Measurements from ENCODE around the gene CD82.

Gene CD82

DNA sequence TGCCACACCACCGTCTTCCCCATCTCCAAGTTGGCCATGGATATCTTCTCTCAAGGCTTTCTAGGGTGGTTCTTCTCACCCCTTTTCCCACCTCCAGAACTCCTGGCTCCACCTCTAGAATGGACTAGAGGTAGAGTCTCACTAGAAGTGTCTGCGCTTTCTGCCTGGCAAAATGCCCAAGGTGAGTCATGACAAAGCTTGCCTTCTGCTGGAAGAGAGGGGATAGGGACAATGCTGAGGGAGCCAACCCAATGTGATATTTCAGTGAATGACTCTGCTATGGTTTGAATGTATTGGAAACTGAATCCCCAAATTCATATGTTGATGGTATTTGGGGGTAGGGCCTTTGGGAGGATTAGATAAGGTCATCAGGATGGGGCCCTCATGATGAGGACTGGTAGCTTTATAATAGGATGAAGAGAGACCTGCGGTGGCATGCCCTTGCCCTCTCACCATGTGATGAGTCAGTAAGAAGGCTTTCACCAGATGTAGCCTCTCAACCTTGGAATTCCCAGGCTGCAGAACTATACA, 4.1 kb upstream of the CD82 start:
- TF ChIP-seq, protein P1, sequence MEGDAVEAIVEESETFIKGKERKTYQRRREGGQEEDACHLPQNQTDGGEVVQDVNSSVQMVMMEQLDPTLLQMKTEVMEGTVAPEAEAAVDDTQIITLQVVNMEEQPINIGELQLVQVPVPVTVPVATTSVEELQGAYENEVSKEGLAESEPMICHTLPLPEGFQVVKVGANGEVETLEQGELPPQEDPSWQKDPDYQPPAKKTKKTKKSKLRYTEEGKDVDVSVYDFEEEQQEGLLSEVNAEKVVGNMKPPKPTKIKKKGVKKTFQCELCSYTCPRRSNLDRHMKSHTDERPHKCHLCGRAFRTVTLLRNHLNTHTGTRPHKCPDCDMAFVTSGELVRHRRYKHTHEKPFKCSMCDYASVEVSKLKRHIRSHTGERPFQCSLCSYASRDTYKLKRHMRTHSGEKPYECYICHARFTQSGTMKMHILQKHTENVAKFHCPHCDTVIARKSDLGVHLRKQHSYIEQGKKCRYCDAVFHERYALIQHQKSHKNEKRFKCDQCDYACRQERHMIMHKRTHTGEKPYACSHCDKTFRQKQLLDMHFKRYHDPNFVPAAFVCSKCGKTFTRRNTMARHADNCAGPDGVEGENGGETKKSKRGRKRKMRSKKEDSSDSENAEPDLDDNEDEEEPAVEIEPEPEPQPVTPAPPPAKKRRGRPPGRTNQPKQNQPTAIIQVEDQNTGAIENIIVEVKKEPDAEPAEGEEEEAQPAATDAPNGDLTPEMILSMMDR (IDR thresholded peaks at IDR 0.05; ENCODE audit: extremely low read depth, insufficient read depth, missing control alignments) = no peak
- no peak for DNase-seq (ENCODE audit: low spot score)
- in situ Hi-C loops (cut with MboI; ENCODE audit: low pct_unique_long_range_greater_than_20kb, low sequenced_read_pairs, unreplicated experiment) = no loop called here

DNA sequence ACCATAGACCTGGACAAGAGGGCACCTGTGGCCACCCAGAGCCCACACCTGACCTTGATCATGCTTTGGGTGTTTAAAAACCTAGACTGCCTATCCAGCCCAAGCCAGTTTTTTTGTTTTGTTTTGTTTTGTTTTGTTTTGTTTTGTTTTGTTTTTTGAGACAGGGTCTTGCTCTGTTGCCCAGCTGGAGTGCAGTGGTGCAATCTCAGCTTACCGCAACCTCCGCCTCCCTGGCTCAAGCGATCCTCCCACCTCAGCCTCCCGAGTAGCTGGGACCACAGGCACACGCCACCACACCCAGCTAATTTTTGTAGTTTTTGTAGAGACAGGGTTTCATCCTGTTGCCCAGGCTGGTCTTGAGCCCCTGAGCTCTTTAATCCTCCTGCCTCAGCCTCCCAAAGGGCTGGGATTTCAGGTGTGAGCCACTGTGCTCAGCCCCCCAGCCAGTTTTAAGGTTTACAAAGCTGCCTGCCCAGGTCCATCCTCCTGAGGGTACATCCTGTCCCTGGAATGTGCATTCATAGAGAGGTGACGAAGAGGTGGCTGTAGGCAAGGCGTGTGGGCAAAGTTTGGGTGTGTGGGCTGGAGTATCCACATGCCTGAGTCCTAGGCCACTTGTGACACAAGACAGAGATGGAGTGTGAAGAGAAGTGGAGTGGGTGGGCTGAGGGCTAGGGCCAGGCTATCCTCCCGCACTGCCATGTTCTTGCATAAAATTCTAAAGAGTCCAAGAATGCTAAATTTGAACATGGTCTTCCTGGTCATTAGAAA, 3.3 kb upstream of the CD82 start:
- TF ChIP-seq, protein P1 (IDR thresholded peaks at IDR 0.05; ENCODE audit: extremely low read depth, insufficient read depth, missing control alignments) = no peak
- in situ Hi-C loops (cut with MboI; ENCODE audit: low pct_unique_long_range_greater_than_20kb, low sequenced_read_pairs, unreplicated experiment) = no loop called here
- no peak for DNase-seq (ENCODE audit: low spot score)

DNA sequence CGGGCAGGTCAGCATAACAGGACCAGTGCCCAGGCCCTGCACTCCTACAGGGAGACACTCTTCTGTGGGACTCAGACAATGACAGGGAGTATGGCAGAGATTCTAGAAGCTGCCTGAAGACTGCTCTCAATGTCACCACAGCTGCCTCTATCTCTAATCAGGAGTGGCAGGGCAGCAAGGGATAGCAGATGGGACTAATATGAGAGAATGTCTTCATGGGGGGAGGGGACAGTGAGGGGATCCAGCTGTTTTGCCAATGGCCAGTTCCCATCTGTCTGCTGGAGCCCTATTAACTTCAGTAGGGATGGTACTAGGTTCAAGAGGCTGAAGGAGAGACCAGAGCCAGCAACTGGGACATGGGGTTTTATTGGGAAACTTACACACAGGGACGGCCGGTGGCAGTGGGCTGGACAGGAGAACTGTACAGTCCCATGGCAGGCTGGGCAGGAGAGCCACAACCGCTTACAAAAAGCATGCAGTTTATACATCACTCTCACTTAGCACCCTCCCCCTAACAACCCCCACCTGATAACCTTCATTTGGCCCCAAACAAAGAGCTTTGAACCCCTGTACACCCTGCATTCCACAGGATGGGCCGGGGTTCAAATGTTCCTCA, 2.5 kb upstream of the CD82 start:
- no peak for DNase-seq (ENCODE audit: low spot score)
- TF ChIP-seq, protein P1 (IDR thresholded peaks at IDR 0.05; ENCODE audit: extremely low read depth, insufficient read depth, missing control alignments) = no peak
- in situ Hi-C loops (cut with MboI; ENCODE audit: low pct_unique_long_range_greater_than_20kb, low sequenced_read_pairs, unreplicated experiment) = no loop called here

DNA sequence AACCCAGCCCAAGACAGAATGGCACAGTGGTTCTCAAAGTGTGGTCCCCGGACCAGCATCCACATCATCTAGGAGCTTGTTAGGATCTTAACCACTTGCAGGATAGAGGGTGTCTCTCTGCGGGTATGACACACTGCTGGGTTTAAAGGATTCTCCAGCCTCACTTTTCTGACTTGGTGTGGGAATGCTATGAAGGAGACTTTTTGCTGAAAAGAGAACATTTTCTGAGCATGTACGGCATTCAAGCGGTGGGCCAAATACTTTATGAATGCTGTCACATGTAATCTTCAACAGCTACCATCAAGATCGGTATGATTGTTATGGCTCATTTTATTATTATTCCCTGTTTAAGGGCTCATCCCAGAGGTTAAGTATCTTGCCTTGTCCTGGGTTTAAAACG, 1.8 kb upstream of the CD82 start:
- in situ Hi-C loops (cut with MboI; ENCODE audit: low pct_unique_long_range_greater_than_20kb, low sequenced_read_pairs, unreplicated experiment) = no loop called here
- TF ChIP-seq, protein P1 (IDR thresholded peaks at IDR 0.05; ENCODE audit: extremely low read depth, insufficient read depth, missing control alignments) = no peak

DNA sequence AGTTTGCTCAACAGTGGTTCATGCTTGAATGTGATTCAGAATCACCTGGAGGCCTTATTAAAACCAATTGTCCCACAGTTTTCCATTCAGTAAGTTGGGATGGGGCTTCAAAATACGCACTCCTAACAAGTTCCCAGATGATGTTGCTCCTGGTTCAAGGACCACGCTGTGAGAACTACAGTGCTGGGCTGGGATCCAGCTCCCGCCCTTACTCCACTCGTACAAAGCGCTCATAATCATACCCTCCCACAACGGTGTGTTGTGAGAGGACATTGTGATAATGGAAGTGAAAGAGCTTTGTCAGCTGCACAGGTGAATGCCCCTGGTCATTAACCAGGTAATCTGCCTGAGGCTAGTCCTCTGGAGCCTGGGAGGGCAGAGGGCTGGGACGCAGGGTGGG, 1.3 kb upstream of the CD82 start:
- in situ Hi-C loops (cut with MboI; ENCODE audit: low pct_unique_long_range_greater_than_20kb, low sequenced_read_pairs, unreplicated experiment) = no loop called here
- TF ChIP-seq, protein P1 (IDR thresholded peaks at IDR 0.05; ENCODE audit: extremely low read depth, insufficient read depth, missing control alignments) = no peak
- DNase-seq (ENCODE audit: low spot score) = no peak

More for the DNA sequence above, 1.8 kb upstream of the CD82 start:
- no peak for DNase-seq (ENCODE audit: low spot score)

DNA sequence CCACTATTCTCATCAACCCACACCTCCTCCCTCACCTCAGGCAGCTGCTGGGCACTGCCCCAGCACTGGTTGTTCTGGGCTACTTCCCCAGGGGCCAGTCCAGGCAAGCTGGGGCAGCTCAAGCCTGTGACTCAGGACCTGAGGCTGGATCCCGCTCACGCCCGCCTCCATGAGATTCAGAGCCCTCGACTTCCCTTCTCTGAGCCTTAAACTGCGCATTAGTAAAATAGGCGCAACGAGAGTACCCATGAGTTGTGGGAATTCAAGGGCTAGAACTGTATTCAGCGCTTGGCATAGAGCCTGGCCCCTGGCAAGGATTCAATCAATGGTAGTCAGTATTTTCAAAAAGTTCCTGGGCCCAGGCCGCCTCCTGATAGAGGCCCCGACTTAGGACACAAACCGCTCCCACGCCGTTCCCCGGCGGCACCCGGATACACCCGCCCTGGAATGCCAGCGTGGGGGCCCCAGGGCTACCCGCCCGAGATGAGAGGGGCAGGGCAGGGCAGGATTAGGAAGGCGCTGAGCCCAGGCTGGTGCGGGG, 723 bp upstream of the CD82 start:
- in situ Hi-C loops (cut with MboI; ENCODE audit: low pct_unique_long_range_greater_than_20kb, low sequenced_read_pairs, unreplicated experiment) = no loop called here
- TF ChIP-seq, protein P1 (IDR thresholded peaks at IDR 0.05; ENCODE audit: extremely low read depth, insufficient read depth, missing control alignments) = no peak
- DNase-seq (ENCODE audit: low spot score) = no peak

Measured in GM13977 (cell line).